ENCODE data around the gene TBC1D7.

Gene TBC1D7

DNA sequence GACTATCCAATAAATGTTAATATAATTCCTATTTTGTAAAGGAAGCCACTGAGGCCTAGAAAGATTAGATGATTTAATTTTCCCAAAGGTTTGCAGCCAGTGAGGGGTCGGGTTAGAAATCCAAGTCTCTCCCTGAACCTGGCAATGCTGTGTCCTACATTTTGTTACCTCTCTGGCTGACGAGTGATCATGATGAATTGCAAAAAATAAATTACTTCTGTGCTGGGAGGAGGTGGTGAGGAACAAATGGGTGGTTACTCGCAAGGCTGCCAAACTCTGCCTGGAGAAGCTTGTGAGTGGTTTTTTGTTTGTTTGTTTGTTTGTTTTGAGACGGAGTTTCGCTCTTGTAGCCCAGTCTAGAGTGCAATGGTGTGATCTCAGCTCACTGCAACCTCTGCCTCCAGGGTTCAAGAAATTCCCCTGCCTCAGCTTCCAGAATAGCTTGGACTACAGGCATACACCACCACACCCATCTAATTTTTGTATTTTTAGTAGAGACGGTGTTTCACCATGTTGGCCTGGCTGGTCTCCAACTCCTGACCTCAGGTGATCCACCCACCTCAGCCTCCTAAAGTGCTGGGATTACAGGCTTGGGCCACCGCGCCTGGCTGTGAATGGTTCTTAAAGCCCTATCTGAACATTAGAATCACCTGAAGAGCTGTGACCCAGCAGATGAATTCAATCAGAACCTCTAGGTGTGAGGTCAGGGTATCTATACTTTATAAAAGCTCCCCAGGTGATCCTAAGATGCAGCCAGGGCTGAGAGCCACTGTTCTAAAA, 20.2 kb upstream of the TBC1D7 start:
- no peaks in the 10 kb centered on the region for H3K27me3 ChIP-seq (ENCODE audit: insufficient read depth, low read depth, severe bottlenecking)
- TF ChIP-seq, protein P1, sequence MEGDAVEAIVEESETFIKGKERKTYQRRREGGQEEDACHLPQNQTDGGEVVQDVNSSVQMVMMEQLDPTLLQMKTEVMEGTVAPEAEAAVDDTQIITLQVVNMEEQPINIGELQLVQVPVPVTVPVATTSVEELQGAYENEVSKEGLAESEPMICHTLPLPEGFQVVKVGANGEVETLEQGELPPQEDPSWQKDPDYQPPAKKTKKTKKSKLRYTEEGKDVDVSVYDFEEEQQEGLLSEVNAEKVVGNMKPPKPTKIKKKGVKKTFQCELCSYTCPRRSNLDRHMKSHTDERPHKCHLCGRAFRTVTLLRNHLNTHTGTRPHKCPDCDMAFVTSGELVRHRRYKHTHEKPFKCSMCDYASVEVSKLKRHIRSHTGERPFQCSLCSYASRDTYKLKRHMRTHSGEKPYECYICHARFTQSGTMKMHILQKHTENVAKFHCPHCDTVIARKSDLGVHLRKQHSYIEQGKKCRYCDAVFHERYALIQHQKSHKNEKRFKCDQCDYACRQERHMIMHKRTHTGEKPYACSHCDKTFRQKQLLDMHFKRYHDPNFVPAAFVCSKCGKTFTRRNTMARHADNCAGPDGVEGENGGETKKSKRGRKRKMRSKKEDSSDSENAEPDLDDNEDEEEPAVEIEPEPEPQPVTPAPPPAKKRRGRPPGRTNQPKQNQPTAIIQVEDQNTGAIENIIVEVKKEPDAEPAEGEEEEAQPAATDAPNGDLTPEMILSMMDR (IDR thresholded peaks at IDR 0.05; ENCODE audit: low read depth, low read length), result no peak
- H3K36me3 ChIP-seq, result no peaks in the 10 kb centered on the region
- H3K27ac ChIP-seq, result no peak overlapping the region
- DNase-seq, result no peak
- no peak overlapping the region for H3K4me3 ChIP-seq (ENCODE audit: low read depth, low read length)
- H3K9me3 ChIP-seq (ENCODE audit: severe bottlenecking), result peaks cover 2% of the 10 kb centered on the region

GRCh38 chr6:13346245-13346644, 17.9 kb upstream of the TBC1D7 start:
- Histone ChIP-seq H3K9me3 (ENCODE audit: severe bottlenecking) (peaks cover 5% of the 10 kb centered on the region), H3K27ac (no peak overlapping the region), H3K36me3 (no peaks in the 10 kb centered on the region), H3K27me3 (ENCODE audit: insufficient read depth, low read depth, severe bottlenecking) (no peaks in the 10 kb centered on the region), H3K4me3 (ENCODE audit: low read depth, low read length) (no peak overlapping the region)
- no peak for DNase-seq
- TF ChIP-seq, protein P1 (IDR thresholded peaks at IDR 0.05; ENCODE audit: low read depth, low read length), result no peak

DNA sequence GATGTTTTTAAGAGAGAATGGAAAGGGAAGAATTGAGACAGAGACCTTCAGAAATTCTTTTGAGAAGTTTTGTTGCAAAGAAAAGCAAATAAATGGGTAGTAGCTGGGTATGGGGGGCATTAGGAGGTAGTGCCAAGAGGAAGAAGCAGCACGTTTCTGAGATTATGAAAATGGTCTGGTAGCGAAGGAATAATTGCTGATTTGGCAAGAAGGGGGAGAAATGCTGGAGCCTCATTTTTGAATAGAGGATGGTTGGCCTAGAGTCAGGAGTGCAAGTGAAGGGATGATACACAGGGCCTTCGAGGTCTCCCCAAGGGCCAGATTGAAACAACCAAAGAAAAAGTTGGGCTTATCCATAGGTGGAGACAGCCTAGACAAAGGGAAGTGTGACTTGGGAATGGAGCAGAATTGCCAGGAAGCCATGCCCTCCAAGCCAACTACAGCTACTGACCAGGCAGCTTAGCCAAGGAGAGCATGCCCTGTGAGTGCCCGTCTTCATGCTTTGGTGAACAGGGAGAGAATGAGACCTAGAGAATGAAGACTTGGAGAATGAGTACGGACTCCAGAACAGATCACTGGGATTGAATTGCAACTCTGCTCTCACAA, 14.2 kb upstream of the TBC1D7 start:
- TF ChIP-seq, protein P1 (IDR thresholded peaks at IDR 0.05; ENCODE audit: low read depth, low read length), result no peak
- no peaks in the 10 kb centered on the region for H3K27me3 ChIP-seq (ENCODE audit: insufficient read depth, low read depth, severe bottlenecking)
- H3K27ac ChIP-seq, result no peak overlapping the region
- no peak for DNase-seq
- no peaks in the 10 kb centered on the region for H3K36me3 ChIP-seq
- peaks cover 3% of the 10 kb centered on the region for H3K9me3 ChIP-seq (ENCODE audit: severe bottlenecking)
- no peak overlapping the region for H3K4me3 ChIP-seq (ENCODE audit: low read depth, low read length)

- Histone ChIP-seq H3K36me3 (no peaks in the 10 kb centered on the region), H3K9me3 (ENCODE audit: severe bottlenecking) (peaks cover 3% of the 10 kb centered on the region), H3K4me3 (ENCODE audit: low read depth, low read length) (no peak overlapping the region), H3K27me3 (ENCODE audit: insufficient read depth, low read depth, severe bottlenecking) (no peaks in the 10 kb centered on the region), H3K27ac (no peak overlapping the region)
- no peak for DNase-seq
- TF ChIP-seq, protein P1 (IDR thresholded peaks at IDR 0.05; ENCODE audit: low read depth, low read length), result no peak
Measured at GRCh38 chr6:13339863-13340630, 11.7 kb upstream of the TBC1D7 start.

- Histone ChIP-seq H3K27ac (no peak overlapping the region), H3K9me3 (ENCODE audit: severe bottlenecking) (peaks cover 3% of the 10 kb centered on the region), H3K4me3 (ENCODE audit: low read depth, low read length) (no peak overlapping the region), H3K36me3 (no peaks in the 10 kb centered on the region), H3K27me3 (ENCODE audit: insufficient read depth, low read depth, severe bottlenecking) (no peaks in the 10 kb centered on the region)
- DNase-seq, result no peak
- TF ChIP-seq, protein P1 (IDR thresholded peaks at IDR 0.05; ENCODE audit: low read depth, low read length), result no peak
Measured at GRCh38 chr6:13338038-13338437, 9.7 kb upstream of the TBC1D7 start.

Measured in WERI-Rb-1 (cell line).